A673 (cell line): ENCODE results near the gene LNP1.

Source experiments
- EZH2 ChIP-seq: fragments of 200-600 bp; sonication (generic); IDR thresholded peaks from 2 replicates; pipeline ENCODE4 v1.6.1; 2017; ENCODE audit warnings: borderline replicate concordance, low read depth, mild to moderate bottlenecking, mixed read lengths, antibody characterized with exemption, low read length; ENCODE audit not compliant: poor library complexity, severe bottlenecking
- TF ChIP-seq, protein P1 (sequence below): fragments of 300-800, 200-600 bp; sonication (generic); conservative IDR thresholded peaks from 2 replicates; pipeline ENCODE4 v1.5.1; 2017; ENCODE audit warnings: low read depth, mild to moderate bottlenecking, antibody characterized with exemption, low read length, moderate library complexity, mixed read lengths

DNA sequence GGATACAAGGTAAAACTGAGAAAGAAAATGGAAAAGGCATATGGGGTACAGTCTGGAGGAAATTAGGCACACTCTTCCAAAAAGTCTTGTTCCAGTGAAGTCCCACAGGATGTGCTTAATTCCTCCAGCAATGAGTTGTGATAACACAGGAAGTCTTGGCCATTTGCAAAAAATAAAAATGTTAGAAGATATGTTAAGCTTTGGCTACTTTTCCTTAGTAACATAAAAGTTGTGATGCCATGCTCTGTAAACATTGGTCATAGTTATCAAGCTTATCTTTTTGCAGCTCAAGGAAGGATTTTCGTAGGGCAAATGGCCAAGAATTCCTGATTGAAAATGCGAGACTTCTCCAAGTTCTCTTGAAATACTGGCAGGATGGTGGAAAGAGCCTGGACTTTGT lies 26.4 kb downstream of the LNP1 start:
- TF ChIP-seq, protein P1, sequence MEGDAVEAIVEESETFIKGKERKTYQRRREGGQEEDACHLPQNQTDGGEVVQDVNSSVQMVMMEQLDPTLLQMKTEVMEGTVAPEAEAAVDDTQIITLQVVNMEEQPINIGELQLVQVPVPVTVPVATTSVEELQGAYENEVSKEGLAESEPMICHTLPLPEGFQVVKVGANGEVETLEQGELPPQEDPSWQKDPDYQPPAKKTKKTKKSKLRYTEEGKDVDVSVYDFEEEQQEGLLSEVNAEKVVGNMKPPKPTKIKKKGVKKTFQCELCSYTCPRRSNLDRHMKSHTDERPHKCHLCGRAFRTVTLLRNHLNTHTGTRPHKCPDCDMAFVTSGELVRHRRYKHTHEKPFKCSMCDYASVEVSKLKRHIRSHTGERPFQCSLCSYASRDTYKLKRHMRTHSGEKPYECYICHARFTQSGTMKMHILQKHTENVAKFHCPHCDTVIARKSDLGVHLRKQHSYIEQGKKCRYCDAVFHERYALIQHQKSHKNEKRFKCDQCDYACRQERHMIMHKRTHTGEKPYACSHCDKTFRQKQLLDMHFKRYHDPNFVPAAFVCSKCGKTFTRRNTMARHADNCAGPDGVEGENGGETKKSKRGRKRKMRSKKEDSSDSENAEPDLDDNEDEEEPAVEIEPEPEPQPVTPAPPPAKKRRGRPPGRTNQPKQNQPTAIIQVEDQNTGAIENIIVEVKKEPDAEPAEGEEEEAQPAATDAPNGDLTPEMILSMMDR = no peak
- no peak for TF ChIP-seq EZH2
